ENCODE results near the gene OR6M1. TPM values are rescaled to one million over a fixed set of nuclear protein-coding genes. Genes with fewer than 3 reads are reported as not detected.

Gene OR6M1
- total and polyA plus RNA-seq, 8 donors: not detected

- no peak for TF ChIP-seq CTCF (IDR thresholded peaks at IDR 0.05)
- TF ChIP-seq EP300 (IDR thresholded peaks at IDR 0.05): no peak
- no peak for TF ChIP-seq POLR2A (IDR thresholded peaks at IDR 0.05)
- TF ChIP-seq POLR2AphosphoS5 (IDR thresholded peaks at IDR 0.05): no peak
- H3K27ac ChIP-seq: no peak overlapping the region
- intact Hi-C loops (cut with DNase I; ENCODE audit: low total_unique reads): no loop called here
- no peaks in the 10 kb centered on the region for H3K36me3 ChIP-seq
- no peak overlapping the region for H3K4me3 ChIP-seq
- H3K27me3 ChIP-seq: no peaks in the 10 kb centered on the region
- H3K9me3 ChIP-seq: peaks cover 0 to 6% (median 0%) of the 10 kb centered on the region in 4 donors
- no peak for DNase-seq
- H3K4me1 ChIP-seq: no peaks in the 10 kb centered on the region
- 79 to 91% (median 82%) methylated on average over 2 of the region's 2 CpGs for WGBS, 5 donors
Observed at GRCh38 chr11:123833095-123833494, 26.9 kb upstream of the OR6M1 start.

- DNase-seq: no peak
- WGBS, 5 donors: 80 to 90% (median 86%) methylated on average over 6 to 7 of the region's 7 CpGs
Observed at GRCh38 chr11:123829745-123830144, 23.6 kb upstream of the OR6M1 start.

GRCh38 chr11:123822599-123822998, 16.4 kb upstream of the OR6M1 start:
- H3K9me3 ChIP-seq: no peaks in the 10 kb centered on the region
- WGBS, 5 donors: 16 to 26% (median 21%) methylated on average over 3 of the region's 3 CpGs
- peak in 1 of 2 donors; percentile 73 for DNase-seq
- no peak for TF ChIP-seq POLR2AphosphoS5 (IDR thresholded peaks at IDR 0.05)
- TF ChIP-seq CTCF (IDR thresholded peaks at IDR 0.05): no peak
- no peak for TF ChIP-seq POLR2A (IDR thresholded peaks at IDR 0.05)
- TF ChIP-seq EP300 (IDR thresholded peaks at IDR 0.05): no peak
- H3K36me3 ChIP-seq: no peaks in the 10 kb centered on the region
- H3K4me1 ChIP-seq: no peaks in the 10 kb centered on the region
- intact Hi-C loops (cut with DNase I; ENCODE audit: low total_unique reads): no loop called here
- no peaks in the 10 kb centered on the region for H3K27me3 ChIP-seq
- no peak overlapping the region for H3K4me3 ChIP-seq
- peak overlapping the region in 1 of 5 donors; percentile 35 for H3K27ac ChIP-seq

More at GRCh38 chr11:123829745-123830144, 23.6 kb upstream of the OR6M1 start:
- Histone ChIP-seq H3K27me3 (no peaks in the 10 kb centered on the region), H3K27ac (no peak overlapping the region), H3K4me1 (no peaks in the 10 kb centered on the region), H3K36me3 (no peaks in the 10 kb centered on the region), H3K4me3 (no peak overlapping the region), H3K9me3 (peaks cover 0 to 6% (median 0%) of the 10 kb centered on the region in 4 donors)
- intact Hi-C loops (cut with DNase I; ENCODE audit: low total_unique reads): no loop called here
- no peak for TF ChIP-seq POLR2AphosphoS5 (IDR thresholded peaks at IDR 0.05)
- no peak for TF ChIP-seq CTCF (IDR thresholded peaks at IDR 0.05)
- TF ChIP-seq EP300 (IDR thresholded peaks at IDR 0.05): no peak
- no peak for TF ChIP-seq POLR2A (IDR thresholded peaks at IDR 0.05)

- TF ChIP-seq POLR2AphosphoS5 (IDR thresholded peaks at IDR 0.05) (no peak), CTCF (IDR thresholded peaks at IDR 0.05) (no peak), POLR2A (IDR thresholded peaks at IDR 0.05) (no peak), EP300 (IDR thresholded peaks at IDR 0.05) (no peak)
- peak in 1 of 2 donors; percentile 73 for DNase-seq
- Histone ChIP-seq H3K27ac (peak overlapping the region in 1 of 5 donors; percentile 35), H3K4me1 (no peaks in the 10 kb centered on the region), H3K4me3 (no peak overlapping the region), H3K9me3 (no peaks in the 10 kb centered on the region), H3K27me3 (no peaks in the 10 kb centered on the region), H3K36me3 (no peaks in the 10 kb centered on the region)
- intact Hi-C loops (cut with DNase I; ENCODE audit: low total_unique reads): no loop called here
- 0 to 9% (median 6%) methylated on average over 2 of the region's 2 CpGs for WGBS, 5 donors
Observed at GRCh38 chr11:123822032-123822431, 15.9 kb upstream of the OR6M1 start.
